ENCODE data around the gene GMDS. TPM values are rescaled to one million over a fixed set of nuclear protein-coding genes. Genes with fewer than 3 reads are reported as not detected.
A peak's percentile ranks its signal among the peaks of the same experiment; 100 is the strongest.

The GMDS gene
- total and polyA plus RNA-seq, 2 of the 8 experiments (the other 6 are each of a cell fraction or from before 2014, with no cell fraction given), result 16.8 to 50.0 TPM

DNA sequence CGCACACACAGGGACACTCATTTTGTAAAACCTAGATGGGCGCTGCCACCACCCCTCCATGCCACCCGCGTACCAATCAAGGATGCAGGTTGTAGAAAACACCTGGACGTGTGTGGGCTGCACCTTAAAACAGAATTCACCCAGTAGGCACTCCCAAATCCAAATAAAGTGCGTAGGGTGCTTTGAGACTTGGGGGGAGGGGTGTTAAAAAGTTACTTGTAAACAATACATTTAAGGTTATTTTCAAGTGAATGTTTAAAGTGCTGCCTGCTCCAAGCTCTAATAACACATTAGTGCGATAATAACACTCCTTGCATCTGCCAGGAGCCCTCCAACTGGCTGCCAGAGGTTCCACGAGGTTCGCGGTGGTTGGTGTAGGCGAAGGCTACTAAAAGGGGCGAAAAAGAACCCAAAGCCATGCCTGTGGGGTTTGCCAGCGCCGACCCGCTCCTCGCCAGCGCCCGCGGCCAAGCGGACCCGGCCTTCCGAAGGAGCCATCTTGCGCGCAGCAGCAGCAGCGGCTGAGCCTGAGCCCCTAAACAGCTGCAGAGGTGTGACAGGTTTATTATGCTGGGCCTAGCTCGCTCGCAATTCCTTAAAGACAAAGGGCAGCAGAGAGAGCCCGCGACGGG lies 624.2 kb downstream of the GMDS start:
- Histone ChIP-seq H3K4me1 (replicated peaks in 1 of 4; ENCODE audit: control insufficient read depth in 3 of 4, insufficient read depth in 4 of 4, low read length in 3 of 4) (peaks cover 0 to 28% (median 18%) of the 10 kb centered on the region in 4 experiments; a peak in 5 of 7 replicates), H3K4ac (replicated peaks; ENCODE audit: insufficient read length, low read depth, low read length) (no peak overlapping the region), H3K4me2 (ENCODE audit: insufficient read depth in 1 of 2, low read depth in 2 of 2, low read length in 2 of 2) (peak overlapping the region; percentile 22 to 59; a peak in 3 of 4 replicates)
- TF ChIP-seq HDAC2 (IDR thresholded peaks at IDR 0.05; ENCODE audit: borderline replicate concordance in 1 of 2, low read depth in 2 of 2, low read length in 2 of 2) (no peak), EZH2 (IDR thresholded peaks at IDR 0.05; ENCODE audit: low read depth, low read length, severe bottlenecking) (peak; percentile 83), RAD21 (IDR thresholded peaks at IDR 0.05 in 1 of 2, conservative IDR thresholded peaks at IDR 0.05 in 1 of 2; ENCODE audit: low read depth in 2 of 2, low read length in 2 of 2) (0 out of 4 replicates have a peak, but pooled peaks of 1 of the 2 experiments have one; percentile 0), YY1 (IDR thresholded peaks at IDR 0.05; ENCODE audit: low read depth, low read length) (peak; percentile 65; the same call in 1 of the 2 replicates), KDM1A (IDR thresholded peaks at IDR 0.05; ENCODE audit: borderline replicate concordance, low read length) (no peak), SIRT6 (IDR thresholded peaks at IDR 0.05; ENCODE audit: low read length) (no peak), JUN (IDR thresholded peaks at IDR 0.05; ENCODE audit: low read depth, low read length) (no peak), RNF2 (IDR thresholded peaks at IDR 0.05; ENCODE audit: borderline replicate concordance, low read depth, low read length, missing control alignments, poor library complexity, severe bottlenecking) (peak; percentile 89)
- TF ChIP-seq, protein P1, sequence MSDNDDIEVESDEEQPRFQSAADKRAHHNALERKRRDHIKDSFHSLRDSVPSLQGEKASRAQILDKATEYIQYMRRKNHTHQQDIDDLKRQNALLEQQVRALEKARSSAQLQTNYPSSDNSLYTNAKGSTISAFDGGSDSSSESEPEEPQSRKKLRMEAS (IDR thresholded peaks at IDR 0.05), result no peak

More for the DNA sequence above, 624.2 kb downstream of the GMDS start:
- Histone ChIP-seq H3K27ac (ENCODE audit: low read depth, low read length) (no peak overlapping the region), H3K9me3 (ENCODE audit: insufficient read depth in 2 of 2, low read depth in 1 of 2, low read length in 1 of 2) (no peaks in the 10 kb centered on the region; a peak in 1 of 4 replicates), H2BK12ac (ENCODE audit: low read depth, low read length) (no peak overlapping the region), H3K36me3 (ENCODE audit: control insufficient read depth in 2 of 4, insufficient read depth in 4 of 4, low read length in 3 of 4) (peaks cover 0 to 11% (median 0%) of the 10 kb centered on the region in 4 experiments; a peak in 2 of 8 replicates), H2BK15ac (ENCODE audit: low read length) (no peak overlapping the region), H3K79me1 (ENCODE audit: low read depth, low read length) (no peaks in the 10 kb centered on the region), H2AK5ac (ENCODE audit: low read depth, low read length) (peak overlapping the region; percentile 53; the same call in 1 of the 2 replicates), H4K5ac (ENCODE audit: insufficient read length, low read depth, low read length) (no peak overlapping the region), H2BK120ac (replicated peaks; ENCODE audit: low read depth, low read length) (no peak overlapping the region), H2BK20ac (ENCODE audit: low read length) (no peak overlapping the region), H2BK5ac (ENCODE audit: low read depth, low read length) (no peak overlapping the region), H4K20me1 (replicated peaks in 1 of 2; ENCODE audit: control insufficient read depth in 1 of 2, insufficient read depth in 2 of 2, low read length in 2 of 2) (peaks cover 41 to 45% of the 10 kb centered on the region in 2 experiments), H3K18ac (ENCODE audit: extremely low read depth, low read length) (no peak overlapping the region), H3K23me2 (ENCODE audit: low read depth, low read length) (peaks cover 6% of the 10 kb centered on the region; the same call in 1 of the 2 replicates), H3K14ac (ENCODE audit: insufficient read length) (no peak overlapping the region), H3K4me3 (ENCODE audit: extremely low read depth in 1 of 4, insufficient read depth in 2 of 4, low read depth in 3 of 4, low read length in 4 of 4) (no peak overlapping the region), H3K56ac (replicated peaks; ENCODE audit: insufficient read length, low read depth, low read length) (no peak overlapping the region), H4K8ac (ENCODE audit: extremely low read depth, insufficient read depth, low read length) (no peak overlapping the region), H3K27me3 (replicated peaks in 1 of 4; ENCODE audit: control insufficient read depth in 3 of 4, extremely low read depth in 1 of 4, insufficient read depth in 3 of 4, low read length in 3 of 4) (peaks cover 98 to 100% (median 100%) of the 10 kb centered on the region in 4 experiments), H3K9ac (replicated peaks in 1 of 4; ENCODE audit: extremely low read depth in 1 of 4, low read depth in 3 of 4, low read length in 3 of 4) (no peak overlapping the region), H4K91ac (replicated peaks; ENCODE audit: insufficient read length, low read length) (no peak overlapping the region), H3K23ac (ENCODE audit: insufficient read length) (no peak overlapping the region), H3K79me2 (ENCODE audit: control insufficient read depth in 1 of 2, insufficient read depth in 2 of 2, low read length in 2 of 2) (no peaks in the 10 kb centered on the region), H2AFZ (ENCODE audit: low read length) (no peak overlapping the region)
- CTCF ChIA-PET (ENCODE audit: partially characterized antibody), result interaction anchor here (0.8 to 2.8 kb wide), 3 partner anchors 9 to 19 kb away, joined by 3 to 13 read pairs (median 13); no protein-coding TSS in a partner anchor
- 13% methylated on average over 30 of the region's 30 CpGs; no CpG with 5 or more reads in 1 of the 2 experiments for WGBS, 2 experiments (ENCODE audit: extremely low coverage in 1 of 2, insufficient coverage in 1 of 2, insufficient read length in 1 of 2, insufficient replicate concordance in 2 of 2, low coverage in 1 of 2, low lambda C conversion rate in 2 of 2, missing lambda C conversion rate in 1 of 2)
- DNase-seq (ENCODE audit: low read depth in 1 of 2, low spot score in 2 of 2), result no peak
- POLR2A ChIA-PET (ENCODE audit: partially characterized antibody), result interaction anchor here (1.6 to 3.4 kb wide), 2 partner anchors 10 to 14 kb away, joined by 7 to 13 read pairs; no protein-coding TSS in a partner anchor
- FAIRE-seq, result no peak
